Breast epithelium (tissue), 4 donors: ENCODE results near the gene OCRL. TPM values are rescaled to one million over a fixed set of nuclear protein-coding genes. Genes with fewer than 3 reads are reported as not detected.
"Not testable (repeated sequence)": the region's sequence is repeated elsewhere in the genome, so short reads cannot be mapped to it uniquely, and the experiment has no call there.

Source experiments
- DNase-seq, 2 donors: peaks; one replicate each; pipeline ENCODE4 v3.0.0-alpha.2; 2019; ENCODE audit warnings: low spot score in 2 of 2
- H3K27ac ChIP-seq, 2 donors: fragments of 200-600 bp; sonication (generic) in 1 of 2; one replicate each; pipeline ENCODE4 v1.5.1; 2016 to 2019; ENCODE audit warnings: mild to moderate bottlenecking in 1 of 2
- H3K27me3 ChIP-seq, 2 donors: fragments of 200-600 bp; sonication (generic) in 1 of 2; one replicate each; pipeline versions ENCODE4 v1.5.1 to v1.6.0; 2017 to 2019; ENCODE audit warnings: control low read depth in 1 of 2, mild to moderate bottlenecking in 1 of 2
- H3K36me3 ChIP-seq: fragments of 200-600 bp; one replicate; pipeline ENCODE4 v1.5.1; 2019
- H3K4me1 ChIP-seq, 2 donors: fragments of 200-600 bp; sonication (generic); one replicate each; pipeline ENCODE4 v1.5.1; 2016 to 2019; ENCODE audit warnings: control low read depth in 1 of 2
- H3K4me3 ChIP-seq, 3 donors: fragments of 200-600 bp; sonication (generic); 1 replicate in 2 of 3; 2 replicates in 1 of 3; pipeline ENCODE4 v1.5.1; 2016 to 2019; ENCODE audit warnings: mild to moderate bottlenecking in 3 of 3, moderate library complexity in 2 of 3
- H3K9me3 ChIP-seq, 2 donors: fragments of 200-600 bp; sonication (generic) in 1 of 2; one replicate each; pipeline ENCODE4 v1.5.1; 2016 to 2019; ENCODE audit warnings: control low read depth in 1 of 2
- POLR2A ChIP-seq: fragments of 450-650 bp; IDR thresholded peaks from one replicate; pipeline ENCODE4 v1.6.1; 2016; ENCODE audit warnings: antibody characterized with exemption, mild to moderate bottlenecking, moderate library complexity
- POLR2AphosphoS5 ChIP-seq, 3 donors: sonication (generic); formaldehyde crosslinking; IDR thresholded peaks; one replicate each; pipeline ENCODE4 v1.6.1; 2017; ENCODE audit warnings: antibody characterized with exemption in 3 of 3
- intact Hi-C: fragments of 100-400 bp; cut with DNase I; formaldehyde crosslinking; loops from one replicate; pipeline ENCODE4 v1.15.1; 2023; ENCODE audit warnings: low total_unique reads
- total RNA-seq, 3 donors: library from RNA; depleted of rRNA; stranded (reverse); fragments of >200 nt; gene quantifications; one replicate each; pipeline ENCODE4 v1.1.0, GENCODE V29; 2016
- TF ChIP-seq, protein P1 (sequence below), 3 donors: fragments of 450-650 bp; IDR thresholded peaks; one replicate each; pipeline ENCODE4 v1.5.1; 2016 to 2017; ENCODE audit warnings: antibody characterized with exemption in 3 of 3, mild to moderate bottlenecking in 3 of 3, moderate library complexity in 3 of 3

OCRL gene
- total RNA-seq, 3 donors from 2014 or later: 16.7 to 22.1 (median 17.4) TPM

GRCh38 chrX:129549124-129549523 is 9.1 kb downstream of the OCRL start:
- Histone ChIP-seq H3K4me1 (no peaks in the 10 kb centered on the region), H3K27me3 (peaks cover 0 to 16% of the 10 kb centered on the region in 2 donors), H3K36me3 (no peaks in the 10 kb centered on the region), H3K27ac (no peak overlapping the region), H3K4me3 (no peak overlapping the region), H3K9me3 (no peaks in the 10 kb centered on the region)
- no peak for DNase-seq
- intact Hi-C loops: no loop called here
- TF ChIP-seq, protein P1, sequence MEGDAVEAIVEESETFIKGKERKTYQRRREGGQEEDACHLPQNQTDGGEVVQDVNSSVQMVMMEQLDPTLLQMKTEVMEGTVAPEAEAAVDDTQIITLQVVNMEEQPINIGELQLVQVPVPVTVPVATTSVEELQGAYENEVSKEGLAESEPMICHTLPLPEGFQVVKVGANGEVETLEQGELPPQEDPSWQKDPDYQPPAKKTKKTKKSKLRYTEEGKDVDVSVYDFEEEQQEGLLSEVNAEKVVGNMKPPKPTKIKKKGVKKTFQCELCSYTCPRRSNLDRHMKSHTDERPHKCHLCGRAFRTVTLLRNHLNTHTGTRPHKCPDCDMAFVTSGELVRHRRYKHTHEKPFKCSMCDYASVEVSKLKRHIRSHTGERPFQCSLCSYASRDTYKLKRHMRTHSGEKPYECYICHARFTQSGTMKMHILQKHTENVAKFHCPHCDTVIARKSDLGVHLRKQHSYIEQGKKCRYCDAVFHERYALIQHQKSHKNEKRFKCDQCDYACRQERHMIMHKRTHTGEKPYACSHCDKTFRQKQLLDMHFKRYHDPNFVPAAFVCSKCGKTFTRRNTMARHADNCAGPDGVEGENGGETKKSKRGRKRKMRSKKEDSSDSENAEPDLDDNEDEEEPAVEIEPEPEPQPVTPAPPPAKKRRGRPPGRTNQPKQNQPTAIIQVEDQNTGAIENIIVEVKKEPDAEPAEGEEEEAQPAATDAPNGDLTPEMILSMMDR (IDR thresholded peaks at IDR 0.05): no peak
- TF ChIP-seq POLR2A: no peak
- TF ChIP-seq POLR2AphosphoS5 (IDR thresholded peaks at IDR 0.05): no peak

DNA sequence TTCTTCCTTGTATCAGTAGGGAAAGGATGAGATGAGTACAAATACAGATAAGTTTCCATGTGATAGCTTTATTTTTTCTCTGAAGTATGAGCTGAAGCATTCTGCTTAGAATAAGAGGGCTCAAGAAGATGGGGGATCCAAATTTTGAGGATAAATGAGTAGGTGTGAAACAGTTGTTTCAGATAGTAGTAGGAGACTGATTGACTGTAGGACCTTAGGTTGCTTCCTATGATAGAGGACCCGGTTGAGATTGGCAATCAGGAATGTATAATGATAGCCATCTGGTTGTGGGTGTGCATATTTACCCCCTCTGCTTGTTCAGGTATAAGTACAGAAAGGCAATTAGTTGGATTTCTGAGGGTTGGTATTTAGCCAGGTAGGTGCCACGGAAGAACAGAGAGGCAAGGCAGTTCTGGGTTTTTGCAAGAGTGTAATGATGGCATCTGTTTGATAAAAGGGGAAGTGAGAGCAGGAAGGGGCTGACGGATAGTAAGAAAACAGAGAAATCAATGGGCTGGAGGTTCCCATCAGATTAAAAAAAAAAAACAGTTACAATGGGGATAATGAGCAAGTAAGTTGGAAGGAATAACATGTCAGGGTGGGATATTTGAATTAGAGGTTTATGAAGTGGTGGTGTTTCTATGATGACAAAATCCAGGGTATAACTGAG is 13.7 kb downstream of the OCRL start:
- H3K4me1 ChIP-seq: no peaks in the 10 kb centered on the region
- no peak for DNase-seq
- no peak for TF ChIP-seq POLR2AphosphoS5 (IDR thresholded peaks at IDR 0.05)
- TF ChIP-seq POLR2A: no peak
- TF ChIP-seq, protein P1 (IDR thresholded peaks at IDR 0.05): no peak

DNA sequence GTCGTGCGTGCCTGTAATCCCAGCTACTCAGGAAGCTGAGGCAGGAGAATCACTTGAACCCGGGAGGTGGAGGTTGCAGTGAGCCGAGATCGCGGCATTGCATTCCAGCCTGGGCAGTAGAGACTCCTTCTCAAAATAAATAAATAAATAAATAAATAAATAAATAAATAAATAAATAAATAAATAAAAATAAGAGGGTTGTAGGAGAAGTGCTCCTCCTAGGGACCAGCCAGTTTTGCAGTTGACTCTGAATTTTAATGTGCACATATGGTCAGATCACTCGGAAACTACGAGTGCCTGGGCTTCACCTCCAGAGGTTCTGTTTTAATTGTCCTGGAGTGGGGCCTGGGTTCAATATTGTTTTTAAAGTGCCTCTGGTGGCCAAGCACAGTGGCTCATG is 14.8 kb downstream of the OCRL start:
- intact Hi-C loops, H3K4me1 ChIP-seq, H3K4me3 ChIP-seq, H3K36me3 ChIP-seq, H3K27ac ChIP-seq, DNase-seq, H3K9me3 ChIP-seq: not testable (repeated sequence)
- peaks cover 0 to 28% of the 10 kb centered on the region in 2 donors for H3K27me3 ChIP-seq

More for the DNA sequence above, 13.7 kb downstream of the OCRL start:
- Histone ChIP-seq H3K36me3 (no peaks in the 10 kb centered on the region), H3K4me3 (no peak overlapping the region), H3K27me3 (peaks cover 0 to 28% of the 10 kb centered on the region in 2 donors), H3K9me3 (no peaks in the 10 kb centered on the region), H3K27ac (no peak overlapping the region)
- intact Hi-C loops: no loop called here

- Histone ChIP-seq H3K4me3 (no peak overlapping the region), H3K36me3 (no peaks in the 10 kb centered on the region), H3K27ac (no peak overlapping the region), H3K4me1 (no peaks in the 10 kb centered on the region), H3K9me3 (no peaks in the 10 kb centered on the region), H3K27me3 (peaks cover 0 to 35% of the 10 kb centered on the region in 2 donors)
- intact Hi-C loops: no loop called here
- DNase-seq: no peak
- TF ChIP-seq POLR2AphosphoS5 (IDR thresholded peaks at IDR 0.05): no peak
- TF ChIP-seq, protein P1 (IDR thresholded peaks at IDR 0.05): no peak
- no peak for TF ChIP-seq POLR2A
Measured at GRCh38 chrX:129556806-129557315, 16.8 kb downstream of the OCRL start.

DNA sequence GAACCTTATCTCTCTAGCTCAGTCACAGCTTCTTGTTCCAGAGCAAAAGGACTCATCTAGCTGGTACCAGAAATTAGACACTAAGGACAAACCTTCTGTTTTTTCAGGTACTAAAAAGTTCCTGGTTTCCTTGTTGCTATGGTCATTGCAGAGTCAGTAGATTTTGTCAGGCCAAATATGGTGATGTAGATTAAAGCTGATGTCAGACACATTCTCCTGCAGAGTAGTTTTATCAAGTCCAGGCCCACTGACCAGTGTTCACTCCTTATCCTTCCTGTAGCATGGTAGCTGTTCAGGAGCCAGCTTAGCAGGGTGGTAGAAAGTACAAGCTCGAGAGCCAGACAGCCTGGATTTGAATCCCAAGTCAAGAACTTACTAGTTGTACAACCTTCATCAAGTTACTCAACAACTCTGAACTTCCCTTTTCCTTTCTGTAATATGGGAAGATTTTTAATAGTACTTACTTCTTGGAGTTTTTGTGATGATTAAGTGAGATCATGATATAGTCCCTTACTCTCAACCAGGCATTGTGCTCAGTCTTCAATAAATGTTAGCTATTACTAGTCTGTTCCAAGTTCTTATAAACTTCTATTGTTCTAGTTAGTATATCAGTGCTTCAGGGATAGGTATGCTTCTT is 17.9 kb downstream of the OCRL start:
- H3K4me3 ChIP-seq: no peak overlapping the region
- intact Hi-C loops: no loop called here

More for the DNA sequence above, 17.9 kb downstream of the OCRL start:
- H3K9me3 ChIP-seq: no peaks in the 10 kb centered on the region
- peaks cover 0 to 38% of the 10 kb centered on the region in 2 donors for H3K27me3 ChIP-seq
- no peaks in the 10 kb centered on the region for H3K36me3 ChIP-seq
- no peak for TF ChIP-seq POLR2A
- TF ChIP-seq, protein P1 (IDR thresholded peaks at IDR 0.05): no peak
- TF ChIP-seq POLR2AphosphoS5 (IDR thresholded peaks at IDR 0.05): no peak
- no peak overlapping the region for H3K27ac ChIP-seq
- no peak for DNase-seq
- no peaks in the 10 kb centered on the region for H3K4me1 ChIP-seq
